IPS-20b (cell line): ENCODE data around the gene C2CD4B.

Experiments
- H3K27ac ChIP-seq: one replicate; pipeline ENCODE4 v1.5.1; 2013; ENCODE audit warnings: low read length
- H3K27me3 ChIP-seq: 2 replicates; pipeline ENCODE4 v1.6.1; 2013; ENCODE audit warnings: mild to moderate bottlenecking, low read length, inconsistent platforms; ENCODE audit not compliant: insufficient read depth
- H3K36me3 ChIP-seq: 2 replicates; pipeline ENCODE4 v1.6.1; 2013; ENCODE audit warnings: low read depth, mild to moderate bottlenecking, inconsistent platforms, low read length, moderate library complexity; ENCODE audit not compliant: insufficient read depth
- H3K4me1 ChIP-seq: 2 replicates; pipeline ENCODE4 v1.6.1; 2013; ENCODE audit warnings: mild to moderate bottlenecking, control low read depth, inconsistent platforms, low read length, moderate library complexity; ENCODE audit not compliant: insufficient read depth
- H3K4me3 ChIP-seq: 2 replicates; pipeline ENCODE4 v1.5.1; 2013; ENCODE audit warnings: mild to moderate bottlenecking, low read length, inconsistent platforms
- H3K9ac ChIP-seq: 2 replicates; pipeline ENCODE4 v1.6.1; 2013; ENCODE audit warnings: low read depth, mild to moderate bottlenecking, inconsistent platforms, low read length, moderate library complexity
- H3K9me3 ChIP-seq: 2 replicates; pipeline ENCODE4 v1.6.1; 2013; ENCODE audit warnings: mild to moderate bottlenecking, low read depth, low read length, inconsistent platforms; ENCODE audit not compliant: insufficient read depth

Gene C2CD4B

DNA sequence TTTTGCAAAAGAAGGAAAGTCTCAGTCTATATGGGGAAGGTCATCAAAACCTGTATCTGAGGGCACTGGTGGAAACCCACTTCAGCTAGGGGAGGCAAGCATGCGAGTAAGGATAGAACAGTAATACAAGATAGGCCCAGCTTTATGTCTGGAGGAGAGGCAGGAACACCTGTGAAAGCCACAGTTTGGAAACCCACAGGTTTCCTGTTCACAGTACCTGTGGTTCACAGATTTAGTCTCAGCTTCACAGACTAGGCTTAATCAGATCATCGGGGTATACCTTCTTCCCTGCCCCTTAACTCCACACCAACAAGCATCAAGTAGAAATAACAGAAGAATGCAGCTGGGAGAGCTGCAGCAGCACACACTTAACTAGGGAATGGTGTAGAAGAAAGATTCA, 36.2 kb downstream of the C2CD4B start:
- Histone ChIP-seq H3K27ac (no peak overlapping the region), H3K4me3 (no peak overlapping the region), H3K4me1 (0 out of 2 replicates have a peak, but pooled peaks cover 7% of the 10 kb centered on the region), H3K9me3 (no peaks in the 10 kb centered on the region; the same call in 1 of the 2 replicates), H3K27me3 (no peaks in the 10 kb centered on the region), H3K9ac (no peak overlapping the region), H3K36me3 (no peaks in the 10 kb centered on the region)

DNA sequence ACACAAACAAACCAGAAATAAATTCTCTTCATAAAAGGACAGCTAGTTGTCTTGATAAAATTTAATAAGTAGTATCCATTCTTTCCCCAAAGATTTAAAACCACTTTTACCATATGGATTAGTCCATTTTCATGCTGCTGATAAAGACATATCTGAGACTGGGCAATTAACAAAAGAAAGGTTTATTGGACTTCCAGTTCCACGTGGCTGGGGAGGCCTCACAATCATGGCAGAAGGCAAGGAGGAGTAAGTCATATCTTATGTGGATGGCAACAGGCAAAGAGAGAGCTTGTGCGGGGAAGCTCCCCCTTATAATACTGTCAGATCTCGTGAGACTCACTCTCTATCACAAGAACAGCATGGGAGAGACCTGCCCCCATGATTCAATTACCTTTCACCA, 38.7 kb downstream of the C2CD4B start:
- Histone ChIP-seq H3K36me3 (no peaks in the 10 kb centered on the region), H3K4me3 (no peak overlapping the region), H3K9ac (no peak overlapping the region), H3K9me3 (no peaks in the 10 kb centered on the region; the same call in 1 of the 2 replicates), H3K27ac (no peak overlapping the region), H3K27me3 (no peaks in the 10 kb centered on the region), H3K4me1 (0 out of 2 replicates have a peak, but pooled peaks cover 7% of the 10 kb centered on the region)

DNA sequence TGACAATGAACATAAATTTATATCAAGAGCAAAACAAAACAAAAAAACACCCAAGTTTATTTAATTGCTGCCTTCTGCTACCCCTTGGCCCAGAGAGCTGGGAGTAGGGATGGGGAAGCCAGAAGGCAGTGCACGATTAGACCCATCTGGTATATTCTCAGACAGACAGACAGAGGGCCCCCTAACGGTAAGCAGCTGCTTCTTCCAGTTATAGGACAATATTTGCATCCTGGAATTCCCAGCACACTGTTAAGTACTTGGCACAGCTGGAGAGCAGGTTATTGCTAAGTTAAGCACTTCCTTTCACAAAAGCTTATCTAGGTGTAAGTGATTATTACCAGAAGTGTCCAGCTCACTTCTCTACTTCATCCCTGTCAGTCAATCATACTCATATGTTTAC, 39.3 kb downstream of the C2CD4B start:
- H3K27me3 ChIP-seq = no peaks in the 10 kb centered on the region
- no peak overlapping the region for H3K27ac ChIP-seq
- H3K4me3 ChIP-seq = no peak overlapping the region
- no peaks in the 10 kb centered on the region; the same call in 1 of the 2 replicates for H3K9me3 ChIP-seq
- H3K4me1 ChIP-seq = 0 out of 2 replicates have a peak, but pooled peaks cover 7% of the 10 kb centered on the region
- no peak overlapping the region for H3K9ac ChIP-seq
- no peaks in the 10 kb centered on the region for H3K36me3 ChIP-seq

DNA sequence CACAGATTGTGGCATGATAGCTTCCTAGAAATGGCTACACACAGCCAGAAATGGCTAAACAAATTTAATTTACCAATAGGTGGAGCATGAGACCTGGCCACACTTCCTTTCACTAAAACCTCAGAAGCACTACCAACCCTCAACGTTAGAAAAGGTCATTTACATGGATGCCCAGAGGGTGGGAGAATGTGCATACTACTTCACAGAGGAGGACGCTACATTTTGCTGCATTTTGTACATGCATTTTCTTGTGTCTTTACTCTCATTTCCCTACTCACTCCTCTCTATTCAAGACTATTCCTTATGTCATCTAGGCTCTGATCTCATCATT, 40.1 kb downstream of the C2CD4B start:
- Histone ChIP-seq H3K9me3 (no peaks in the 10 kb centered on the region; the same call in 1 of the 2 replicates), H3K36me3 (no peaks in the 10 kb centered on the region), H3K27me3 (no peaks in the 10 kb centered on the region), H3K9ac (no peak overlapping the region), H3K27ac (no peak overlapping the region), H3K4me1 (0 out of 2 replicates have a peak, but pooled peaks cover 7% of the 10 kb centered on the region), H3K4me3 (no peak overlapping the region)

DNA sequence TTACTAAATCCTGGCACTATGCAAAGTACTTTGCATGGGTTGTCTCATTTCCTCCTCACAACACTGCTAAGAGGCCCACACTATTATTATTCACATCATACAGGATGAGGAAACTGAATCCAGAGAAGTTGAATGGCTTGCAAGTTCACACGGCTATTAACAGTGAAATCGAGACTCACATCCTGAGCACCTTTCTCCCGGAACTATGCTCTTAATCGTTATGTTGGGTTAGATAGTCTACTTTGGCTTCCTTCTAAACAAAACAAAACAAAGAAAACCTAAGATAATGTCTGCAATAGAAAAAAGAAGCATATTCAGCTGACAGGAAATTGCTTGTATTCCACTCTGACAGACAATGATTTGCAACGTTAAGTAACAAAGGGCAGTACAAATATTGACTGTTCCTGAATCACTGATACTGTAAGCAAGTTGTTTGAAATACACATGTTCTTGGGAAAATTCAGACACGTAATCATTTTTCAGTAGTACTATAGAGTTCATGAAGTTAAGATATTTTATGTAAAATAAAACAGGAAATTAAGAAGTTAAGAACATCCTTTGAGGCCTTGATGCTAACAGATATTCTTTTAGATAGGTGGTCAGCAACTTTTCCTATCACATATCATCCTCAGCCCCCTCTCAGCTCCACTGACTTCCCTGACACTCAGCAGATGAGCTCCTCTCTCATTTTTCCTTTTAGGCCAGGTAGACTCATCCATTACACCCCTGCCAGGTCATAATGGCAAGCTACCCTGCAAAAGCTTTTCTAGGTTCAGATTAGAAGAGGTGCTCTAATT, 40.7 kb downstream of the C2CD4B start:
- Histone ChIP-seq H3K9ac (no peak overlapping the region), H3K36me3 (no peaks in the 10 kb centered on the region), H3K9me3 (no peaks in the 10 kb centered on the region; the same call in 1 of the 2 replicates), H3K27me3 (no peaks in the 10 kb centered on the region), H3K4me3 (no peak overlapping the region), H3K27ac (no peak overlapping the region), H3K4me1 (0 out of 2 replicates have a peak, but pooled peaks cover 7% of the 10 kb centered on the region)

DNA sequence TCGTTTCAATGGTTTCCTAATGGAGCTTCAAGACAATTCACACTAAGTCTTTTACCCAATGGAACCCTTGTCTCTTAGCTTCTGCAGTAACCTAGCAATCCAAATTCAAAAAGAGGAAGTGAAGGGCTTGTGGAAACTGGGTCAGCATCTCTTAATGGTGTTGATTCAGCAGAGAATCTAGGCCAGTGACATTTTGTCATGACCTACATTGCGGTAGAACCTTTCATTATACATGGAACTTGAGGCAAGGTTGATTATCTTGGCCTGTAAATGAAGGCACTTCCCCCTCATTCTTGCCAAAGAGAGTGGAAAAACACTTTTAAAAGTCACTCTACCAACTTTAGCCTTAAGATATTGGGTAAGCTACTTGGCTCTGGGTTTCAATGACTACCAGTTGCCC, 42.8 kb downstream of the C2CD4B start:
- Histone ChIP-seq H3K27me3 (no peaks in the 10 kb centered on the region), H3K9me3 (no peaks in the 10 kb centered on the region; the same call in 1 of the 2 replicates), H3K27ac (no peak overlapping the region), H3K36me3 (no peaks in the 10 kb centered on the region), H3K4me3 (no peak overlapping the region), H3K4me1 (0 out of 2 replicates have a peak, but pooled peaks cover 7% of the 10 kb centered on the region), H3K9ac (no peak overlapping the region)

DNA sequence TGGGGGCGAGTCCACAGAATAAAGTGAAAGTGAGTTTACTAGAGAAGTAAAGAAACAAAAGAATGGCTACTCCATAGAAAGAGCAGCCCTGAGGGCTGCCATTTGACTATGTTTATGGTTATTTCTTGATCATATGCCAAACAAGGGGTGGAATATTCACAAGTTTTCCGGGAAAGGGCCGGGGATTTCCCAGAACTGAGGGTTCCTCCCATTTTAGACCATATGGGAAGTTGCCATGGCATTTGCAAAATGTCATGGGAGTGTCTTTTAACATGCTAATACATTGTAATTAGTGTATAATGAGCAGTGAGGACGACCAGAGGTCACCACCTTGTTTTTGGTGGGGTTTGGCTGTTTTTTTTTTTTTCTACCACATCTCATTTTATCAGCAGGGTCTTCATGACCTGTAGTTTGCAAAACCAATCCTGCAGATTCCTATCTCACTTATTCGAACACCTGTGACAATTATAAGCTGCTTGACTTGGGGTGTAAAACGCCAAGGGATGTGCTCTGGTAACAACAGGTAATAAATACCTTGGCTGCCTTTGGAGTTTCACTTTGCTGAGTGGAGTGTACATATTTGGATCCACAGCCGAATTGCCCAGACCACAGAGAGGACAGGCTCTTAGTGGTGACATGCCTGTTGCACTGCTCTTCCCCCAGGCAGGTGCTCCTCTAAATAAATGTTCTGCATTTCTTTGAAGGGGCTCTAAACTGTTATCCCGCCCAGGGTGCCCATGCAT, 43.6 kb downstream of the C2CD4B start:
- H3K9me3 ChIP-seq = no peaks in the 10 kb centered on the region
- 0 out of 2 replicates have a peak, but pooled peaks cover 7% of the 10 kb centered on the region for H3K4me1 ChIP-seq
- H3K4me3 ChIP-seq = no peak overlapping the region
- no peaks in the 10 kb centered on the region for H3K36me3 ChIP-seq
- no peak overlapping the region for H3K27ac ChIP-seq
- H3K27me3 ChIP-seq = no peaks in the 10 kb centered on the region
- no peak overlapping the region for H3K9ac ChIP-seq

DNA sequence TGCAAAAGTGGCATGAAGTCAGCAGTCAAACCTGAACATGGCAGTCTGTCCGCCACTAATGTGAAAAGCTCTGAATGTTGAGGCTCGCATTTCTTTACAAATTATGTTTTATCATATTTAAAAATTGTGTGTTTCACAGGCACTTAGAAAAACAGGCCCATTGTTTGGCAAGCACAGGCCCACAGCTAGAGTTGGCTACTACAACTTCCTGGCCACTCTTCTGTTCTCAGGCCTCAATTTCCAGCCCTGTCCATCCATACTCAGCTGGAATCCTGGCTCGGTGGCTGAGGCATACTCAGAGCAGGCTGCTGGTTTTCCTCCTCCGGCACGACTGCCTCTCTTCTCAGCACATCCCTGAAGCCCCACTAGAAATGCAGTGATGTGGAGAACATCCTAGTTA, 44.3 kb downstream of the C2CD4B start:
- no peaks in the 10 kb centered on the region for H3K9me3 ChIP-seq
- no peak overlapping the region for H3K4me3 ChIP-seq
- H3K36me3 ChIP-seq = no peaks in the 10 kb centered on the region
- no peaks in the 10 kb centered on the region for H3K27me3 ChIP-seq
- H3K27ac ChIP-seq = no peak overlapping the region
- H3K4me1 ChIP-seq = 0 out of 2 replicates have a peak, but pooled peaks cover 7% of the 10 kb centered on the region
- H3K9ac ChIP-seq = no peak overlapping the region

DNA sequence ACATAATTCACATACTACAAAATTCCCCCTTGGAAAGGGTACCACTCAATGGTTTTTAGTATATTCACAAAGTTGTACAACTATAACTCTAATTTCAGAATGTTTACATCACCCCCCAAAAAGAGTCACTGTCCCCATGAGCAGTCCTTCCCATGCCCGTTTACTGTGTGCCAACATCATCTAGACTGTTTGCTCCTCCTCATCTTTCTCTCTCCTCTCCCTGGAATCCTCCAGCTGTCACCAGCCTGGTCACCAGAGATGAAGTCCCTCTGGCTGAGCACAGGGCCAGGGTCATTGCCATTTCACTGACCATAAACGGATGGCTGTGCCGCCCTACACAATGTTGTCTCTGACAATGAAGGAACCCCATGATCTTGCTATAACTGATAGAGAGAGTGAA, 45.2 kb downstream of the C2CD4B start:
- Histone ChIP-seq H3K9ac (no peak overlapping the region), H3K36me3 (no peaks in the 10 kb centered on the region), H3K9me3 (no peaks in the 10 kb centered on the region), H3K4me1 (0 out of 2 replicates have a peak, but pooled peaks cover 6% of the 10 kb centered on the region), H3K27me3 (no peaks in the 10 kb centered on the region), H3K27ac (no peak overlapping the region), H3K4me3 (no peak overlapping the region)

DNA sequence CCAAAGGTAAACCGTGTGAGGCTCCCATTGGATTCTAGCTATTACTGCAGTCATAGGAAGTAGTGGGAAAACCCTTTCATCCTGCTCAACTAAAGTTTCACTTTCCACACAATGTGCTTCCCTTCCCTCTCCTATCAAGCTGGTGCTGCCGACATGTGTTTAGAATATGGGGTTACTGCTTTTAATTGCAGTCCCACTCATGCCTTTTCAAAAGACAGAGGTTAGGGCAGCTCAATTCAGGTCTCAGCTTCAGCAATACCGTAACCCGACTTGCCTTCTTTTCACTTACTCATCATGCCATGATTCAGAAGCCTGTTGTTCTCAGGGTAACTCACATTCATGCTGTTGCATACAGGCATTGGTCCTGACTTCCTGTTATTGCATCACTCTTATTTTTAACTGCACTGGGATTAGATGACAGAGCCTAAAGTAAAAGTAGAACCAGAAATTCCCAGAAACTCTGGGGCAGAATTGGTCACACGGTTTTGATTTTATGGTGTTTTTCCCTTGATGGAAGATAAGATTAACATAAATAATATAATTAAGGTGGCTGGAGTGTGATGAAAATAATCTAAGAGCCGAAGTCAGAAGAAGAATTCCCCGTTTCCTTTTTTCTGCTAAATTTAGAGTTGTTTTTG, 45.7 kb downstream of the C2CD4B start:
- H3K36me3 ChIP-seq = no peaks in the 10 kb centered on the region
- no peaks in the 10 kb centered on the region for H3K9me3 ChIP-seq
- H3K27me3 ChIP-seq = no peaks in the 10 kb centered on the region
- H3K27ac ChIP-seq = no peak overlapping the region
- no peak overlapping the region for H3K9ac ChIP-seq
- H3K4me3 ChIP-seq = no peak overlapping the region
- 0 out of 2 replicates have a peak, but pooled peaks cover 1% of the 10 kb centered on the region for H3K4me1 ChIP-seq

DNA sequence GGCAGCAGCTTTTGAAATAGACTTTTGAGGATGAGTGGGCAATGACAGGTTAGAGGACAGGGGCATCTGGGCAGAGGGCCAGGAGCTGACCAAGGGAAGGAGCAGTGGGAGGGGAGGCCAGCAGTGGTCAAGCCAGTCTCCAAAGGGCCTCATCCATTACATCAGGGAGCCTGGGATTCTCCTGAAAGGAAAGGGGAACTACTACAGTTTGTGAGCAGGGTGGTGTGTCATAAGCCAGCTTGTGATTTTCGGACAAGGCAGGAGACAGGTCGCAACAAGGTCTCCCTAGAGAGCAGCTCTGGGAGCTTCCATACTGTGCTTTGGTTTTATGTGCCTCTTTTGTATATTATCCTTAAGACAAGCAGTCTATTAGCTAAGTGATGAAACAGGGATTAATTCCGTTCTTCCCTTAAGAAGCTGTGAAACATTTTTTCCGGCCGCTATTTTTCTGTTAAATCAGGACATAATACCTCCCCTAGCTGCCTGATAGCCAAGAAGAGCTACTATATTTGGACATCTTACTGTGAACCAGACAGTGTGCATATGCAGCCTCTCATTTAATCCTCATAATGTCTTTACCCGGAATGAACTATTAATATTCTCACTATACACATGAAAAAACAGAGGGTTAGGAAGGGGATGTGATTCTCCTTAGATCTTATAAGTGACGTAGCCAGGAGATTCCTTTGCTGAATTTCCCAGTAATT, 46.4 kb downstream of the C2CD4B start:
- Histone ChIP-seq H3K4me3 (no peak overlapping the region), H3K4me1 (no peaks in the 10 kb centered on the region), H3K27ac (no peak overlapping the region), H3K9ac (no peak overlapping the region), H3K27me3 (no peaks in the 10 kb centered on the region), H3K9me3 (no peaks in the 10 kb centered on the region), H3K36me3 (no peaks in the 10 kb centered on the region)
